GM23338 (cell line): Measurements from ENCODE around the gene CLDN20. TPM values are rescaled to one million over a fixed set of nuclear protein-coding genes. Genes with fewer than 3 reads are reported as not detected.

Source experiments
- ATAC-seq: fragments of 200-7000 bp; cut with Tn5 transposase; 3 replicates; pipeline ENCODE4 v1.9.1; 2020
- DNase-seq: peaks from one replicate; pipeline ENCODE4 v3.0.0-alpha.2; 2015; ENCODE audit warnings: low spot score
- H2AFZ ChIP-seq: fragments of 200-600 bp; sonication (generic); 2 replicates; pipeline ENCODE4 v1.8.0; 2016; ENCODE audit warnings: antibody characterized with exemption, mild to moderate bottlenecking, moderate library complexity
- H3F3A ChIP-seq: fragments of 200-600 bp; sonication (generic); replicated peaks from 2 replicates; pipeline ENCODE4 v1.8.0; 2017; ENCODE audit warnings: antibody characterized with exemption, mixed run types, low read depth
- H3K27ac ChIP-seq: fragments of 200-600 bp; sonication (generic); 2 replicates; pipeline ENCODE4 v1.6.1; 2016; ENCODE audit warnings: low read depth
- H3K27me3 ChIP-seq: fragments of 200-600 bp; sonication (generic); 2 replicates; pipeline ENCODE4 v1.8.0; 2016; ENCODE audit warnings: mild to moderate bottlenecking, mixed run types, moderate library complexity; ENCODE audit not compliant: insufficient read depth
- H3K36me3 ChIP-seq: fragments of 200-600 bp; sonication (generic); 2 replicates; pipeline ENCODE4 v1.8.0; 2016; ENCODE audit warnings: mild to moderate bottlenecking; ENCODE audit not compliant: insufficient read depth
- H3K4me1 ChIP-seq: fragments of 200-600 bp; sonication (generic); 2 replicates; pipeline ENCODE4 v1.8.0; 2016; ENCODE audit warnings: mild to moderate bottlenecking, moderate library complexity; ENCODE audit not compliant: insufficient read depth
- H3K4me2 ChIP-seq: fragments of 200-600 bp; sonication (generic); 2 replicates; pipeline ENCODE4 v1.7.1; 2017; ENCODE audit warnings: mixed run types
- H3K4me3 ChIP-seq: fragments of 200-600 bp; sonication (generic); 2 replicates; pipeline ENCODE4 v1.6.1; 2016; ENCODE audit warnings: mixed run types
- H3K79me2 ChIP-seq: fragments of 200-600 bp; sonication (generic); replicated peaks from 2 replicates; pipeline ENCODE4 v1.8.0; 2017; ENCODE audit warnings: mild to moderate bottlenecking; ENCODE audit not compliant: insufficient read depth
- H3K9me2 ChIP-seq: fragments of 200-600 bp; sonication (generic); 2 replicates; pipeline ENCODE4 v1.8.0; 2017; ENCODE audit not compliant: insufficient read depth
- H4K20me1 ChIP-seq: fragments of 200-600 bp; sonication (generic); replicated peaks from 2 replicates; pipeline ENCODE4 v1.8.0; 2017; ENCODE audit warnings: mild to moderate bottlenecking; ENCODE audit not compliant: insufficient read depth
- H3K27ac Mint-ChIP-seq: 2 replicates; pipeline ENCODE4 v1.8.0; 2020; ENCODE audit warnings: inconsistent platforms, mild to moderate bottlenecking, moderate library complexity, mixed read lengths
- H3K27me3 Mint-ChIP-seq: 3 replicates; pipeline ENCODE4 v1.8.0; 2022; ENCODE audit warnings: low read depth, mild to moderate bottlenecking, moderate library complexity, mixed read lengths, inconsistent platforms; ENCODE audit not compliant: insufficient read depth, poor library complexity
- H3K36me3 Mint-ChIP-seq: 3 replicates; pipeline ENCODE4 v1.8.0; 2021; ENCODE audit warnings: low read depth, mild to moderate bottlenecking, inconsistent platforms, moderate library complexity, mixed read lengths
- H3K4me1 Mint-ChIP-seq: 3 replicates; pipeline ENCODE4 v1.8.0; 2020; ENCODE audit warnings: mild to moderate bottlenecking, inconsistent platforms, mixed read lengths
- H3K4me3 Mint-ChIP-seq: 3 replicates; pipeline ENCODE4 v1.8.0; 2021; ENCODE audit warnings: moderate library complexity, mild to moderate bottlenecking, inconsistent platforms, mixed read lengths
- H3K9me3 Mint-ChIP-seq: 3 replicates; pipeline ENCODE4 v1.8.0; 2020; ENCODE audit warnings: moderate library complexity, mild to moderate bottlenecking, inconsistent platforms, mixed read lengths
- CREB1 ChIP-seq: fragments of 250-450 bp; sonication (Bioruptor Pico); IDR thresholded peaks from 2 replicates; pipeline ENCODE4 v1.5.0; 2020; ENCODE audit warnings: low read depth, mild to moderate bottlenecking, moderate library complexity
- POLR2AphosphoS5 ChIP-seq: IDR thresholded peaks from 2 replicates; pipeline ENCODE4 v1.6.1; 2016; ENCODE audit warnings: antibody characterized with exemption, low read depth
- STAT1 ChIP-seq: IDR thresholded peaks from one replicate; pipeline ENCODE4 v1.6.1; 2016; ENCODE audit warnings: antibody characterized with exemption; ENCODE audit not compliant: unreplicated experiment
- ZNF114 ChIP-seq: fragments of 250-450 bp; sonication (Bioruptor Pico); IDR thresholded peaks from 2 replicates; pipeline ENCODE4 v1.5.0; 2020; ENCODE audit warnings: mild to moderate bottlenecking, moderate library complexity
- ZNF331 ChIP-seq: fragments of 250-450 bp; sonication (Bioruptor Pico); IDR thresholded peaks from 2 replicates; pipeline ENCODE4 v1.5.0; 2020; ENCODE audit warnings: low read depth, mild to moderate bottlenecking, moderate library complexity
- polyA plus RNA-seq: library from polyadenylated mRNA; unstranded; fragments of >200 nt; fragmentation: Nextera tagmentation; extraction: Ambion mirVana; gene quantifications from 2 replicates; pipeline ENCODE4 v1.2.1, GENCODE V29; 2016
- total RNA-seq: library from RNA; depleted of rRNA; stranded (reverse); fragments of >200 nt; shearing (Covaris generic); gene quantifications from 2 replicates; pipeline ENCODE4 v1.2.3, GENCODE V29; 2014
- TF ChIP-seq, protein P1 (sequence below): IDR thresholded peaks from one replicate; pipeline ENCODE4 v1.6.1; 2018; ENCODE audit warnings: antibody characterized with exemption; ENCODE audit not compliant: unreplicated experiment
- TF ChIP-seq, protein P2 (sequence below): fragments of 250-450 bp; sonication (Bioruptor Pico); IDR thresholded peaks from 2 replicates; pipeline ENCODE4 v1.5.0; 2020; ENCODE audit warnings: mild to moderate bottlenecking, moderate library complexity
- TF ChIP-seq, protein P3 (sequence below): IDR thresholded peaks from 2 replicates; pipeline ENCODE4 v1.6.1; 2016; ENCODE audit warnings: antibody characterized with exemption

Gene CLDN20
- total and polyA plus RNA-seq, 2 experiments from 2014 or later = 0.23 TPM; not detected in 1

DNA sequence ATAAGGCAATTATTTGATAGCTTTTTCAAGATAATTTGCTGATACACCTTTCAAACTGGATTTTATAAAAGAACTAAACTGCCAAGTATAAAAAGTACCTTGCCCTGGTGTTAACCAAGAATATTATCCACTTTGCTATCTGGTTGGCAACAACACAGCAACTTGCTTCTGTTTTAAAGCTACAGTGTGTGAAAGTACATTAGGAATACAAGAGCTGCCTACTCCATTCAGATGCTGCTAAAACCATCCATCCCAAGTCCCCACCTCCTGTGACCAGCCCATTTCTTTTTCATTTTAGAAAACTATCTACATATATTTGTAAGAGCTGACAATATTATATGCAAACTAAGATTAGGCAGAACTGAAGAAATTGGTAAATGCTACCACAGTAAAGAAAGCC lies 12.8 kb downstream of the CLDN20 start:
- H2AFZ ChIP-seq = no peak overlapping the region
- Mint-ChIP-seq H3K4me1 (peaks cover 14% of the 10 kb centered on the region), H3K27me3 (no peaks in the 10 kb centered on the region), H3K27ac (no peak overlapping the region), H3K9me3 (no peaks in the 10 kb centered on the region), H3K4me3 (no peak overlapping the region), H3K36me3 (peaks cover 24% of the 10 kb centered on the region)
- H3K27ac ChIP-seq = no peak overlapping the region
- DNase-seq (no peak), ATAC-seq (no peak)
- no peak for TF ChIP-seq ZNF114
- no peak for TF ChIP-seq CREB1 (CRISPR knock-in tag)
- H4K20me1 ChIP-seq = no peaks in the 10 kb centered on the region; the same call in 1 of the 2 replicates
- H3K4me3 ChIP-seq = no peak overlapping the region
- peaks cover 22% of the 10 kb centered on the region for H3K4me1 ChIP-seq
- no peaks in the 10 kb centered on the region for H3K9me2 ChIP-seq
- H3K4me2 ChIP-seq = no peak overlapping the region
- H3K79me2 ChIP-seq = no peaks in the 10 kb centered on the region
- no peaks in the 10 kb centered on the region for H3K27me3 ChIP-seq
- no peaks in the 10 kb centered on the region for H3F3A ChIP-seq
- H3K36me3 ChIP-seq = no peaks in the 10 kb centered on the region; the same call in 1 of the 2 replicates

DNA sequence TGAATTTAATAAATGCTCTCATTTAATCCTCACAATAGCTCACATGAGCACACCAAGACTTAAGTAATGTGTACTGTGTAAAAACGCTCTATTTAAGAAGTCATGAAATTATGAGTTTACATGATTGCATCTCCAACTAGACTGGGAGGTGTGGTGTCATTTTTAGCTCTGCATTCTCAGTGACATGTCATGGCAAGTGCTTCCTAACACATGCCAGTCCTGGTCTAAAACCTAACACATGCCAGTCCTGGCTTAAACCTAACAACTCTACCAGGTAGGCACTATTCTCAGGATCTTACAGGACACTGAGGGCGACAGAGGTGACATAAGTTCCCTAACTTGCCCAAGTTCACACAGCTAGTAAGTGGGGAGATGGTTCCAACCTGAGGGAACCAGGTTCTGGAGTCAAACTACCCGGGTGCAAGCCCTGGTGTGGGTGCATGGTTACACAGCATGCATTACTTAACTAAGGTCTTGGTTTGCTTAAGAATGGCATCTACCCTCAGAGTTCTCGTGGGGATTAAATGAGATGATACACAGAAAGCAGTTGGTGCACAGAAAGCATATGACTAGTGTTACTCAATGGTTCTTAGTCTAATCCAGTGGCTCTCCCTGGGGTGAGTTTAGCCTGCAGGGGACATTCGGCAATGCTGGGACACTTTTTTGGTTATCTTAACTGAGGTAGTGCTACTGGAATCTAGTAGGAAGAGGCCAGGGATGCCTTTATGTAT lies 14.7 kb downstream of the CLDN20 start:
- no peaks in the 10 kb centered on the region for H3K79me2 ChIP-seq
- H3F3A ChIP-seq = no peaks in the 10 kb centered on the region
- no peaks in the 10 kb centered on the region; the same call in 1 of the 2 replicates for H4K20me1 ChIP-seq
- H3K27me3 ChIP-seq = no peaks in the 10 kb centered on the region
- DNase-seq (no peak), ATAC-seq (no peak)
- H3K4me1 Mint-ChIP-seq = peaks cover 9% of the 10 kb centered on the region
- no peak overlapping the region for H3K4me3 Mint-ChIP-seq
- no peaks in the 10 kb centered on the region for H3K9me2 ChIP-seq
- no peak overlapping the region for H3K27ac Mint-ChIP-seq
- no peak overlapping the region for H2AFZ ChIP-seq
- TF ChIP-seq, protein P1, sequence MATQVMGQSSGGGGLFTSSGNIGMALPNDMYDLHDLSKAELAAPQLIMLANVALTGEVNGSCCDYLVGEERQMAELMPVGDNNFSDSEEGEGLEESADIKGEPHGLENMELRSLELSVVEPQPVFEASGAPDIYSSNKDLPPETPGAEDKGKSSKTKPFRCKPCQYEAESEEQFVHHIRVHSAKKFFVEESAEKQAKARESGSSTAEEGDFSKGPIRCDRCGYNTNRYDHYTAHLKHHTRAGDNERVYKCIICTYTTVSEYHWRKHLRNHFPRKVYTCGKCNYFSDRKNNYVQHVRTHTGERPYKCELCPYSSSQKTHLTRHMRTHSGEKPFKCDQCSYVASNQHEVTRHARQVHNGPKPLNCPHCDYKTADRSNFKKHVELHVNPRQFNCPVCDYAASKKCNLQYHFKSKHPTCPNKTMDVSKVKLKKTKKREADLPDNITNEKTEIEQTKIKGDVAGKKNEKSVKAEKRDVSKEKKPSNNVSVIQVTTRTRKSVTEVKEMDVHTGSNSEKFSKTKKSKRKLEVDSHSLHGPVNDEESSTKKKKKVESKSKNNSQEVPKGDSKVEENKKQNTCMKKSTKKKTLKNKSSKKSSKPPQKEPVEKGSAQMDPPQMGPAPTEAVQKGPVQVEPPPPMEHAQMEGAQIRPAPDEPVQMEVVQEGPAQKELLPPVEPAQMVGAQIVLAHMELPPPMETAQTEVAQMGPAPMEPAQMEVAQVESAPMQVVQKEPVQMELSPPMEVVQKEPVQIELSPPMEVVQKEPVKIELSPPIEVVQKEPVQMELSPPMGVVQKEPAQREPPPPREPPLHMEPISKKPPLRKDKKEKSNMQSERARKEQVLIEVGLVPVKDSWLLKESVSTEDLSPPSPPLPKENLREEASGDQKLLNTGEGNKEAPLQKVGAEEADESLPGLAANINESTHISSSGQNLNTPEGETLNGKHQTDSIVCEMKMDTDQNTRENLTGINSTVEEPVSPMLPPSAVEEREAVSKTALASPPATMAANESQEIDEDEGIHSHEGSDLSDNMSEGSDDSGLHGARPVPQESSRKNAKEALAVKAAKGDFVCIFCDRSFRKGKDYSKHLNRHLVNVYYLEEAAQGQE = no peak
- TF ChIP-seq POLR2AphosphoS5 (no peak), ZNF331 (CRISPR knock-in tag) (no peak), ZNF114 (no peak), STAT1 (no peak)
- TF ChIP-seq, protein P2, sequence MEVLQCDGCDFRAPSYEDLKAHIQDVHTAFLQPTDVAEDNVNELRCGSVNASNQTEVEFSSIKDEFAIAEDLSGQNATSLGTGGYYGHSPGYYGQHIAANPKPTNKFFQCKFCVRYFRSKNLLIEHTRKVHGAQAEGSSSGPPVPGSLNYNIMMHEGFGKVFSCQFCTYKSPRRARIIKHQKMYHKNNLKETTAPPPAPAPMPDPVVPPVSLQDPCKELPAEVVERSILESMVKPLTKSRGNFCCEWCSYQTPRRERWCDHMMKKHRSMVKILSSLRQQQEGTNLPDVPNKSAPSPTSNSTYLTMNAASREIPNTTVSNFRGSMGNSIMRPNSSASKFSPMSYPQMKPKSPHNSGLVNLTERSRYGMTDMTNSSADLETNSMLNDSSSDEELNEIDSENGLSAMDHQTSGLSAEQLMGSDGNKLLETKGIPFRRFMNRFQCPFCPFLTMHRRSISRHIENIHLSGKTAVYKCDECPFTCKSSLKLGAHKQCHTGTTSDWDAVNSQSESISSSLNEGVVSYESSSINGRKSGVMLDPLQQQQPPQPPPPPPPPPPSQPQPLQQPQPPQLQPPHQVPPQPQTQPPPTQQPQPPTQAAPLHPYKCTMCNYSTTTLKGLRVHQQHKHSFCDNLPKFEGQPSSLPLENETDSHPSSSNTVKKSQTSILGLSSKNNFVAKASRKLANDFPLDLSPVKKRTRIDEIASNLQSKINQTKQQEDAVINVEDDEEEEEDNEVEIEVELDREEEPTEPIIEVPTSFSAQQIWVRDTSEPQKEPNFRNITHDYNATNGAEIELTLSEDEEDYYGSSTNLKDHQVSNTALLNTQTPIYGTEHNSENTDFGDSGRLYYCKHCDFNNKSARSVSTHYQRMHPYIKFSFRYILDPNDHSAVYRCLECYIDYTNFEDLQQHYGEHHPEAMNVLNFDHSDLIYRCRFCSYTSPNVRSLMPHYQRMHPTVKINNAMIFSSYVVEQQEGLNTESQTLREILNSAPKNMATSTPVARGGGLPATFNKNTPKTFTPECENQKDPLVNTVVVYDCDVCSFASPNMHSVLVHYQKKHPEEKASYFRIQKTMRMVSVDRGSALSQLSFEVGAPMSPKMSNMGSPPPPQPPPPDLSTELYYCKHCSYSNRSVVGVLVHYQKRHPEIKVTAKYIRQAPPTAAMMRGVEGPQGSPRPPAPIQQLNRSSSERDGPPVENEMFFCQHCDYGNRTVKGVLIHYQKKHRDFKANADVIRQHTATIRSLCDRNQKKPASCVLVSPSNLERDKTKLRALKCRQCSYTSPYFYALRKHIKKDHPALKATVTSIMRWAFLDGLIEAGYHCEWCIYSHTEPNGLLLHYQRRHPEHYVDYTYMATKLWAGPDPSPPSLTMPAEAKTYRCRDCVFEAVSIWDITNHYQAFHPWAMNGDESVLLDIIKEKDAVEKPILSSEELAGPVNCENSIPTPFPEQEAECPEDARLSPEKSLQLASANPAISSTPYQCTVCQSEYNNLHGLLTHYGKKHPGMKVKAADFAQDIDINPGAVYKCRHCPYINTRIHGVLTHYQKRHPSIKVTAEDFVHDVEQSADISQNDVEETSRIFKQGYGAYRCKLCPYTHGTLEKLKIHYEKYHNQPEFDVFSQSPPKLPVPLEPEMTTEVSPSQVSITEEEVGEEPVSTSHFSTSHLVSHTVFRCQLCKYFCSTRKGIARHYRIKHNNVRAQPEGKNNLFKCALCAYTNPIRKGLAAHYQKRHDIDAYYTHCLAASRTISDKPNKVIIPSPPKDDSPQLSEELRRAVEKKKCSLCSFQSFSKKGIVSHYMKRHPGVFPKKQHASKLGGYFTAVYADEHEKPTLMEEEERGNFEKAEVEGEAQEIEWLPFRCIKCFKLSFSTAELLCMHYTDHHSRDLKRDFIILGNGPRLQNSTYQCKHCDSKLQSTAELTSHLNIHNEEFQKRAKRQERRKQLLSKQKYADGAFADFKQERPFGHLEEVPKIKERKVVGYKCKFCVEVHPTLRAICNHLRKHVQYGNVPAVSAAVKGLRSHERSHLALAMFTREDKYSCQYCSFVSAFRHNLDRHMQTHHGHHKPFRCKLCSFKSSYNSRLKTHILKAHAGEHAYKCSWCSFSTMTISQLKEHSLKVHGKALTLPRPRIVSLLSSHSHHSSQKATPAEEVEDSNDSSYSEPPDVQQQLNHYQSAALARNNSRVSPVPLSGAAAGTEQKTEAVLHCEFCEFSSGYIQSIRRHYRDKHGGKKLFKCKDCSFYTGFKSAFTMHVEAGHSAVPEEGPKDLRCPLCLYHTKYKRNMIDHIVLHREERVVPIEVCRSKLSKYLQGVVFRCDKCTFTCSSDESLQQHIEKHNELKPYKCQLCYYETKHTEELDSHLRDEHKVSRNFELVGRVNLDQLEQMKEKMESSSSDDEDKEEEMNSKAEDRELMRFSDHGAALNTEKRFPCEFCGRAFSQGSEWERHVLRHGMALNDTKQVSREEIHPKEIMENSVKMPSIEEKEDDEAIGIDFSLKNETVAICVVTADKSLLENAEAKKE (CRISPR knock-in tag) = no peak
- TF ChIP-seq, protein P3, sequence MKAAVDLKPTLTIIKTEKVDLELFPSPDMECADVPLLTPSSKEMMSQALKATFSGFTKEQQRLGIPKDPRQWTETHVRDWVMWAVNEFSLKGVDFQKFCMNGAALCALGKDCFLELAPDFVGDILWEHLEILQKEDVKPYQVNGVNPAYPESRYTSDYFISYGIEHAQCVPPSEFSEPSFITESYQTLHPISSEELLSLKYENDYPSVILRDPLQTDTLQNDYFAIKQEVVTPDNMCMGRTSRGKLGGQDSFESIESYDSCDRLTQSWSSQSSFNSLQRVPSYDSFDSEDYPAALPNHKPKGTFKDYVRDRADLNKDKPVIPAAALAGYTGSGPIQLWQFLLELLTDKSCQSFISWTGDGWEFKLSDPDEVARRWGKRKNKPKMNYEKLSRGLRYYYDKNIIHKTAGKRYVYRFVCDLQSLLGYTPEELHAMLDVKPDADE = no peak
- H3K36me3 ChIP-seq = no peaks in the 10 kb centered on the region; the same call in 1 of the 2 replicates
- no peak overlapping the region for H3K4me3 ChIP-seq
- H3K27me3 Mint-ChIP-seq = no peaks in the 10 kb centered on the region
- H3K36me3 Mint-ChIP-seq = peaks cover 32% of the 10 kb centered on the region
- H3K9me3 Mint-ChIP-seq = no peaks in the 10 kb centered on the region
- H3K27ac ChIP-seq = no peak overlapping the region
- H3K4me2 ChIP-seq = no peak overlapping the region
- H3K4me1 ChIP-seq = peaks cover 19% of the 10 kb centered on the region
